ENCODE measurements around the gene KRT33A.

DNA sequence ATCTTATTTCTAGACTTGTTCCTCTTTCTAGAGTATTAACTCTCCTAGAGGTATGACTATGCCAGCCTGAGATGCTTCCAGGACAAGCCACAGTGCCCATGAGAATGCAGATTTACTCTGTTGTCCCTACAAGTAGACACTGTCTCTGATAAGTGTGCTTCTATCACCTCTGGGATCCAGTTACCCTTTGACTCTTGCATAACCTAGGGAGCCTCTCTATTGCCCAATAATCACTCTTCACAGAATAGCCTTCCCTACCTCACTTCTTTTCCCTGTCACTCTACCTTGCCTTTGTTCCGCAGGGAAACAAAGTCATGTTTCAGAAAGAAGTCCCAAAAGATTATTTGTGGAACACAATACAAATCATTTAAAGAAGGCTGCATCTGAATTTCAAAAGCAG lies 33.1 kb upstream of the KRT33A start:
- no peak for TF ChIP-seq YY1 (IDR thresholded peaks at IDR 0.05; ENCODE audit: insufficient read depth, insufficient read length)
- TF ChIP-seq ZNF274 (IDR thresholded peaks at IDR 0.05; ENCODE audit: low read depth, low read length): no peak

Data from NT2/D1 (cell line).